HCT116 (cell line): Measurements from ENCODE around the gene SPATA2L. TPM values are rescaled to one million over a fixed set of nuclear protein-coding genes. Genes with fewer than 3 reads are reported as not detected.

Source experiments
- ATAC-seq: fragments of 200-7000 bp; cut with Tn5 transposase; 2 replicates; pipeline ENCODE4 v1.9.1; 2020; ENCODE audit warnings: mild to moderate bottlenecking, moderate library complexity
- BruUV-seq: library from RNA; stranded (reverse); fragments of 400-500 nt; replicated peaks from 2 replicates; lab custom pipeline; 2021; lab: Mats Ljungman, UMichigan
- CTCF ChIA-PET: fragments of 300-600 bp; sonication (Branson Sonifier 250); formaldehyde crosslinking; loops from one replicate; lab custom pipeline; 2021; ENCODE audit warnings: antibody characterized with exemption; lab: Charles Lee
- POLR2A ChIA-PET: fragments of 300-600, 350-600 bp; sonication (Branson Sonifier 250); formaldehyde crosslinking; loops from one replicate; lab custom pipeline; 2021; ENCODE audit warnings: antibody characterized with exemption; lab: Charles Lee
- RAD21 ChIA-PET, 2 experiments: fragments of 300-600 bp; sonication (Branson Sonifier 250); formaldehyde crosslinking; loops; one replicate each; lab custom pipeline; 2023; ENCODE audit warnings: low total read pairs in 2 of 2; ENCODE audit not compliant: uncharacterized antibody in 2 of 2, unreplicated experiment in 2 of 2, low non-redundant PET in 1 of 2; lab: Charles Lee
- DNase-seq: peaks from one replicate; pipeline ENCODE4 v3.0.0-alpha.2; 2010; ENCODE audit warnings: low read depth, low spot score
- H2AFZ ChIP-seq: fragments of 200-600 bp; shearing (Covaris generic), sonication (generic); 2 replicates; pipeline ENCODE4 v1.6.1; 2017; ENCODE audit warnings: low read depth, mixed run types, mixed read lengths, antibody characterized with exemption, low read length; ENCODE audit not compliant: poor library complexity, severe bottlenecking
- H3K27ac ChIP-seq: 2 replicates; pipeline ENCODE4 v1.5.1; 2012; ENCODE audit warnings: low read depth, low read length
- H3K27me3 ChIP-seq: fragments of 200-600 bp; sonication (generic); 2 replicates; pipeline ENCODE4 v1.6.1; 2016; ENCODE audit warnings: mixed run types, low read length, mixed read lengths; ENCODE audit not compliant: insufficient read depth
- H3K36me3 ChIP-seq, 2 experiments: fragments of 200-500 bp in 1 of 2; fragments of 200-600 bp in 1 of 2; sonication (Bioruptor generic) in 1 of 2; sonication (generic) in 1 of 2; 2 replicates each; pipeline versions ENCODE4 v1.5.1 to v1.6.1; 2014 to 2016; ENCODE audit warnings: low read length in 2 of 2, inconsistent platforms in 1 of 2, mixed read lengths in 1 of 2, mixed run types in 1 of 2; ENCODE audit not compliant: insufficient read depth in 2 of 2, control insufficient read depth in 1 of 2
- H3K4me1 ChIP-seq, 2 experiments: fragments of 200-600 bp in 1 of 2; sonication (generic) in 1 of 2; 2 replicates each; pipeline versions ENCODE4 v1.5.1 to v1.6.1; 2012 to 2017; ENCODE audit warnings: low read length in 2 of 2, inconsistent platforms in 1 of 2, mild to moderate bottlenecking in 1 of 2, mixed read lengths in 1 of 2, mixed run types in 1 of 2, moderate library complexity in 1 of 2; ENCODE audit not compliant: insufficient read depth in 2 of 2, control insufficient read depth in 1 of 2
- H3K4me2 ChIP-seq: fragments of 200-600 bp; sonication (generic); 2 replicates; pipeline ENCODE4 v1.6.1; 2017; ENCODE audit warnings: mixed run types, low read length, mixed read lengths
- H3K4me3 ChIP-seq, 2 experiments: fragments of 200-600 bp in 1 of 2; sonication (generic) in 1 of 2; replicated peaks in 1 of 2; 2 replicates each; pipeline ENCODE4 v1.5.1; 2011 to 2016; ENCODE audit warnings: low read length in 2 of 2, control low read depth in 1 of 2, low read depth in 1 of 2, mild to moderate bottlenecking in 1 of 2, mixed read lengths in 1 of 2, mixed run types in 1 of 2
- H3K79me2 ChIP-seq: fragments of 200-600 bp; sonication (generic); 2 replicates; pipeline ENCODE4 v1.6.1; 2017; ENCODE audit warnings: mild to moderate bottlenecking, mixed run types, low read length, moderate library complexity, mixed read lengths; ENCODE audit not compliant: insufficient read depth
- H3K9ac ChIP-seq: fragments of 200-600 bp; sonication (generic); 2 replicates; pipeline ENCODE4 v1.6.1; 2016; ENCODE audit warnings: low read length, mixed read lengths
- H3K9me2 ChIP-seq: fragments of 200-600 bp; sonication (generic), shearing (Covaris generic); 2 replicates; pipeline ENCODE4 v1.6.1; 2017; ENCODE audit warnings: mixed run types, mild to moderate bottlenecking, moderate library complexity; ENCODE audit not compliant: insufficient read depth
- H3K9me3 ChIP-seq, 2 experiments: fragments of 200-500 bp in 1 of 2; fragments of 200-600 bp in 1 of 2; sonication (Bioruptor generic) in 1 of 2; sonication (generic) in 1 of 2; 2 replicates each; pipeline ENCODE4 v1.6.1; 2014 to 2017; ENCODE audit warnings: low read length in 2 of 2, mixed read lengths in 2 of 2, inconsistent platforms in 1 of 2, low read depth in 1 of 2, mild to moderate bottlenecking in 1 of 2, mixed run types in 1 of 2, moderate library complexity in 1 of 2; ENCODE audit not compliant: control insufficient read depth in 1 of 2, insufficient read depth in 1 of 2
- H4K20me1 ChIP-seq: fragments of 200-600 bp; sonication (generic), shearing (Covaris generic); 2 replicates; pipeline ENCODE4 v1.6.1; 2017; ENCODE audit warnings: mixed run types, mild to moderate bottlenecking, moderate library complexity; ENCODE audit not compliant: insufficient read depth
- ATF3 ChIP-seq: IDR thresholded peaks from 2 replicates; pipeline ENCODE4 v1.6.1; 2012
- CEBPB ChIP-seq: IDR thresholded peaks from 2 replicates; pipeline ENCODE4 v1.6.1; 2012; ENCODE audit warnings: low read depth
- CTCF ChIP-seq, 3 experiments: fragments of 200-600 bp in 1 of 3; sonication (generic) in 1 of 3; IDR thresholded peaks in 2 of 3; conservative IDR thresholded peaks in 1 of 3; 2 replicates each; pipeline ENCODE4 v1.5.1; 2012 to 2017; ENCODE audit warnings: low read depth in 2 of 3, low read length in 2 of 3, antibody characterized with exemption in 1 of 3, borderline replicate concordance in 1 of 3, control low read depth in 1 of 3, mild to moderate bottlenecking in 1 of 3, mixed read lengths in 1 of 3, mixed run types in 1 of 3, moderate library complexity in 1 of 3; ENCODE audit not compliant: insufficient read depth in 1 of 3
- SP1 ChIP-seq: IDR thresholded peaks from 2 replicates; pipeline ENCODE4 v1.6.1; 2012; ENCODE audit warnings: low read depth
- ZBTB33 ChIP-seq: IDR thresholded peaks from 2 replicates; pipeline ENCODE4 v1.6.1; 2011; ENCODE audit warnings: mild to moderate bottlenecking, low read length, moderate library complexity; ENCODE audit not compliant: insufficient replicate concordance; ENCODE audit errors: extremely low read depth
- intact Hi-C: fragments of 100-400 bp; cut with micrococcal nuclease; formaldehyde crosslinking; loops from 2 replicates; pipeline ENCODE4 v1.10.0; 2022
- total RNA-seq: library from RNA; stranded (reverse); gene quantifications from one replicate; pipeline ENCODE4 v1.2.1, GENCODE V29; 2021; ENCODE audit not compliant: unreplicated experiment

The SPATA2L gene
- total RNA-seq, 1 experiment from 2014 or later = 50.5 TPM

GRCh38 chr16:89708481-89708931 is 7.0 kb upstream of the SPATA2L start:
- no peaks in the 10 kb centered on the region for H3K27me3 ChIP-seq
- H3K9me2 ChIP-seq = no peaks in the 10 kb centered on the region
- H3K9me3 ChIP-seq = no peaks in the 10 kb centered on the region
- intact Hi-C loops = no loop called here
- H3K36me3 ChIP-seq = peaks cover 0 to 2% of the 10 kb centered on the region in 2 experiments; a peak in 1 of 4 replicates
- H4K20me1 ChIP-seq = no peaks in the 10 kb centered on the region
- ChIA-PET CTCF (interaction anchor here (1.8 kb wide), 1 partner anchor 8 kb away, joined by 6 read pairs; no protein-coding TSS in a partner anchor), RAD21 (no interaction called here), POLR2A (interaction anchor here (0.9 kb wide), 1 partner anchor 8 kb away, joined by 4 read pairs; no protein-coding TSS in a partner anchor)
- H3K4me1 ChIP-seq = peaks cover 6 to 28% of the 10 kb centered on the region in 2 experiments; a peak in 3 of 4 replicates
- no TSS peak for BruUV-seq
- ATAC-seq (no peak), DNase-seq (no peak)
- TF ChIP-seq CTCF (IDR thresholded peaks at IDR 0.05 in 2 of 3, conservative IDR thresholded peaks at IDR 0.05 in 1 of 3; ENCODE audit: borderline replicate concordance in 1 of 3, insufficient read depth in 1 of 3, low read depth in 2 of 3, low read length in 2 of 3) (no peak), ZBTB33 (no peak), ATF3 (no peak), CEBPB (no peak), SP1 (no peak)
- no peak overlapping the region for H3K9ac ChIP-seq
- H3K4me2 ChIP-seq = no peak overlapping the region
- H3K27ac ChIP-seq = no peak overlapping the region
- no peak overlapping the region for H3K4me3 ChIP-seq
- H3K79me2 ChIP-seq = peaks cover 19% of the 10 kb centered on the region
- H2AFZ ChIP-seq = no peak overlapping the region
